Inflammatory macrophage (primary cell): Measurements from ENCODE around the gene CENPO.

Source experiments
- DNase-seq, 2 donors: peaks; one replicate each; pipeline ENCODE4 v3.0.0-alpha.2; 2020 to 2022

CENPO gene

GRCh38 chr2:24863641-24864040 is 70.4 kb downstream of the CENPO start:
- no peak for DNase-seq

DNA sequence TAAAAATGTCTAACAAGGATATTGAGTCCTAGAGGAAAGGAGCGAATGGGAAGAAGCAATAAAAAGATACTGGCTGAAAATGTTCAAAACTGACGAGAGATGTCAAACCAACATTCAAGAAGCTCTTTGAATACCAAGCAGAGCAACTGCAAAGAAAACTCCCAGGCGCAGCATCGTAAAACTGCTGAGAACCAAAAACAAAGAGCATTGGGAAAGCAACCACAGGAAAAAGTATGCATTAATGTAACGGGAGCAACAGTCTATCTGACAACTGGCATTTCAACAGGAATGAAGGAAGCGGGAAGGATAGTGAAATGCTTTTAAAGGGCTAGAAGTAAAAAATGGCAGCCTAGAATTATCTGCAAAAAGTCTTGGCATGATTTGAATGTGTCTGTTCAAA is 73.7 kb downstream of the CENPO start:
- no peak for DNase-seq

- no peak for DNase-seq
These were observed 77.2 kb downstream of the CENPO start for GRCh38 chr2:24870440-24870839.

GRCh38 chr2:24870891-24871705 is 77.9 kb downstream of the CENPO start:
- no peak for DNase-seq

GRCh38 chr2:24871852-24872333 is 78.7 kb downstream of the CENPO start:
- no peak for DNase-seq
